Measurements from ENCODE around the gene TEFM. TPM values are rescaled to one million over a fixed set of nuclear protein-coding genes. Genes with fewer than 3 reads are reported as not detected.

The TEFM gene
- total RNA-seq, 1 donor from 2014 or later: 12.8 TPM

- Mint-ChIP-seq H3K36me3 (ENCODE audit: unreplicated experiment) (no peaks in the 10 kb centered on the region), H3K4me3 (ENCODE audit: unreplicated experiment) (no peak overlapping the region), H3K27me3 (ENCODE audit: unreplicated experiment) (no peaks in the 10 kb centered on the region), H3K4me1 (ENCODE audit: low read depth, unreplicated experiment) (no peaks in the 10 kb centered on the region), H3K27ac (ENCODE audit: unreplicated experiment) (no peak overlapping the region), H3K9me3 (ENCODE audit: unreplicated experiment) (no peaks in the 10 kb centered on the region)
- TF ChIP-seq CTCF (IDR thresholded peaks at IDR 0.05; ENCODE audit: partially characterized antibody, unreplicated experiment): no peak
- no peak for DNase-seq
Observed at GRCh38 chr17:30869005-30869404, 37.0 kb downstream of the TEFM start.

- Mint-ChIP-seq H3K4me1 (ENCODE audit: low read depth, unreplicated experiment) (no peaks in the 10 kb centered on the region), H3K36me3 (ENCODE audit: unreplicated experiment) (no peaks in the 10 kb centered on the region), H3K9me3 (ENCODE audit: unreplicated experiment) (no peaks in the 10 kb centered on the region), H3K4me3 (ENCODE audit: unreplicated experiment) (no peak overlapping the region), H3K27ac (ENCODE audit: unreplicated experiment) (no peak overlapping the region), H3K27me3 (ENCODE audit: unreplicated experiment) (no peaks in the 10 kb centered on the region)
- no peak for TF ChIP-seq CTCF (IDR thresholded peaks at IDR 0.05; ENCODE audit: partially characterized antibody, unreplicated experiment)
- DNase-seq: no peak
Observed at GRCh38 chr17:30864636-30865035, 41.4 kb downstream of the TEFM start.

GRCh38 chr17:30858556-30859250, 47.3 kb downstream of the TEFM start:
- Mint-ChIP-seq H3K4me3 (ENCODE audit: unreplicated experiment) (no peak overlapping the region), H3K27me3 (ENCODE audit: unreplicated experiment) (no peaks in the 10 kb centered on the region), H3K27ac (ENCODE audit: unreplicated experiment) (no peak overlapping the region), H3K9me3 (ENCODE audit: unreplicated experiment) (no peaks in the 10 kb centered on the region), H3K4me1 (ENCODE audit: low read depth, unreplicated experiment) (no peaks in the 10 kb centered on the region), H3K36me3 (ENCODE audit: unreplicated experiment) (no peaks in the 10 kb centered on the region)
- no peak for TF ChIP-seq CTCF (IDR thresholded peaks at IDR 0.05; ENCODE audit: partially characterized antibody, unreplicated experiment)
- no peak for DNase-seq

- Mint-ChIP-seq H3K27me3 (ENCODE audit: unreplicated experiment) (no peaks in the 10 kb centered on the region), H3K4me1 (ENCODE audit: low read depth, unreplicated experiment) (no peaks in the 10 kb centered on the region), H3K36me3 (ENCODE audit: unreplicated experiment) (no peaks in the 10 kb centered on the region), H3K9me3 (ENCODE audit: unreplicated experiment) (no peaks in the 10 kb centered on the region), H3K4me3 (ENCODE audit: unreplicated experiment) (no peak overlapping the region), H3K27ac (ENCODE audit: unreplicated experiment) (no peak overlapping the region)
- no peak for TF ChIP-seq CTCF (IDR thresholded peaks at IDR 0.05; ENCODE audit: partially characterized antibody, unreplicated experiment)
- no peak for DNase-seq
Observed at GRCh38 chr17:30854146-30854545, 51.9 kb downstream of the TEFM start.

Other genes starting within 250 kb of the TEFM start
- gene CRLF3, start 81.5 kb downstream of the TEFM start, total RNA-seq (ENCODE audit: unreplicated experiment): 9.0 TPM
- gene ATAD5, start 74.3 kb downstream of the TEFM start, total RNA-seq (ENCODE audit: unreplicated experiment): 6.4 TPM
- 0.51 TPM for gene ADAP2, start 15.7 kb upstream of the TEFM start, total RNA-seq (ENCODE audit: unreplicated experiment)
- 0.59 TPM for gene RNF135, start 64.8 kb upstream of the TEFM start, total RNA-seq (ENCODE audit: unreplicated experiment)
- 87.6 TPM for gene NF1, start 188.7 kb upstream of the TEFM start, total RNA-seq (ENCODE audit: unreplicated experiment)